HG02588 (cell line): ENCODE data around the gene GPR161.

ENCODE experiments used
- ATAC-seq: cut with Tn5 transposase; IDR thresholded peaks from one replicate; pipeline ENCODE4 v1.9.1; 2021; ENCODE audit warnings: mild to moderate bottlenecking, moderate library complexity; ENCODE audit not compliant: unreplicated experiment

GPR161 gene

GRCh38 chr1:168110896-168111545 lies 25.7 kb downstream of the GPR161 start:
- no peak for ATAC-seq

DNA sequence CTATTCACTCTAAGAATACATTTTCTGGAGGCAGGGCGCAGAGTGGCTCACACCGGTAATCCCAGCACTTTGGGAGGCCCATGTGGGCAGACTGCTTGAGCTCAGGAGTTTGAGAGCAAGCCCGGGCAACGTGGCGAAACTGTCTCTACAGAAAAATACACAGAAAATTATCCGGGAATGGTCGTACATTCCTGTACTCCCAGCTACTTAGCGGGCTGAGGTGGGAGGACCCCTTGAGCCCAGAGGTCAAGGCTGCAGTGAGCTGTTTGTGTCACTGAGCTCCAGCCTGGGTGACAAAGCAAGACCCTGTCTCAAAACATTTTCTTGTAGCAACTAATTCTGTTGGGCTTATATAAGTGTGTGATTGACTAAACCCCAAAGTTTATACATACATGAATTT lies 30.5 kb downstream of the GPR161 start:
- no peak for ATAC-seq

- no peak for ATAC-seq
Observed at GRCh38 chr1:168105846-168106245, 30.9 kb downstream of the GPR161 start.

DNA sequence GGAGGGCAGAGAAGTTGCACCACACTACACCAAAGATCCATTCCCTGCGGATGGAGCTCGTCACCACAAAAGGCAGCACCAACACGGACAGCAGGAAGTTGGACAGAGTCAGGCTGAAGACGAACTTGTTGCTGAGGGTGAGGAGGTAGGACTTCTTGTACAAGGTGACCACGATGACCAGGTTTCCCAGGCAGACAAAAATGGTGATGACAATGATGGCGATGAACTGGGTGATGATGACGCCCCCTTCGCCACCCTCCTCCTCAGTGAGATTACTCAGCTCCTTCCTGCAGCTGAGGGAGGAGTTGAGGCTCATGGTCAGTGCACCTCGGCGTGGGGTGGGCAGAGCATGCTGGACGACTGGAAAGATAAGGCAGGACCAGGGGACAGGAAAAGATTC lies 32.2 kb downstream of the GPR161 start:
- no peak for ATAC-seq

- ATAC-seq, result no peak
Observed at GRCh38 chr1:168102487-168102886, 34.2 kb downstream of the GPR161 start.

GRCh38 chr1:168101336-168101735 lies 35.4 kb downstream of the GPR161 start:
- ATAC-seq, result no peak

GRCh38 chr1:168100315-168101002 lies 36.3 kb downstream of the GPR161 start:
- no peak for ATAC-seq

DNA sequence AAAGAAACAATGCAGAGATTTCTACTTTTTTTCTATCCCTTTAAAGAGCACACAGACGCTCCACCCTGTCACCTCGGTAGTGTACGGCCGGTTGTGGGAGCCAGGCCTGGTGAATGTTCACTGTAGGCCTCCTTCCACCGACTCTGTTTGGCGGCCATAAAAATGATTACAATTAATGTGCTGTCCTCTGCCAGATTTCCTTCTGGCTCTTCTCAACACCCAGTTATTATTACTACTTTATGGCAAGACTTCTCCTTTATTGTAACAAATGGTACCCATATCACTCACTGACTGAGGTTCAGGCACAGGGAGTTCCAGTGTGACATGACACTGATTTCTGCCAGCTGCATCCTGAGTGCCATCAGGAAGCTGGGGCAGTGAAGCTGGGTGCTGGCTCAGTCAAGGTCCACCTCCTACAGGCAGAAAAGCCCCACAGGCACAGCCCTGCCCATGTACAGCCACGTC lies 37.4 kb downstream of the GPR161 start:
- no peak for ATAC-seq

DNA sequence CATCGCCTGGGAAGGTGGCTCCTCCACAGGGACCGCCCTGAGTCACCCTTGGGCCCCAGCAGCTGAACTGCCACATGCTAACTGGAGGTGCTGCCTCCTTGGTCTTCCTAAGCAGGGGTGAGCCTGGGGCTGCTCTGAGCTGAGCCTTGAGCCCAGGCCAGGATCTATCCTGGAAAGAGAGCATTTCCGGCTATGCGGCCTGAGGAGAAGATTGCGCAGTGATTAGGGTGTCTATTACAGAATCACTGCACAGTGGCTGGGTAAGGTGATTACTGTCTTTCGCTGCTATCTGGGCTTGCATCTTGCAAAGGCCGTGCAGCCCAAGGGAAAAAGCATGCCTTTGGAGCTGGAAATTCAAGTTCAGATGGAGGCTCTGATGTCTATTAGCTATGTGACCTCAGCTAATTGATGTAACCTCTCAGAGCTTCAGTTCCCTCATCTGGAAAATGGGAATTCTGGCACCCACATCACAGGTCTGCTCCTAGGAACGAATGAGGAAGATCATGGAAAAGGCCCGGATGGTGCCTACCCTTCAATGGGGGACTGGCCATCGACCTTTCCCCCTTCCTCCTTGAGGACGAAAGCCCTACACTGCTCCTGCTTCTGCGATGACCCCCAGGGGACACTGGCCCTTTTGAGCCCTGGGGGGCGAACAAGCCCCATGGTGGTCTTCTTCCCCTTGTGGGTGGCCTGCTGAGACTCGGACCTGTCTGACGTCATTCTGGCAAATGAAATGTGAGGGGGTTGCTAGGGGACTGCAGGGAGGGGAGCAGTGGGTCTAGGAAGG lies 38.0 kb downstream of the GPR161 start:
- ATAC-seq, result no peak

DNA sequence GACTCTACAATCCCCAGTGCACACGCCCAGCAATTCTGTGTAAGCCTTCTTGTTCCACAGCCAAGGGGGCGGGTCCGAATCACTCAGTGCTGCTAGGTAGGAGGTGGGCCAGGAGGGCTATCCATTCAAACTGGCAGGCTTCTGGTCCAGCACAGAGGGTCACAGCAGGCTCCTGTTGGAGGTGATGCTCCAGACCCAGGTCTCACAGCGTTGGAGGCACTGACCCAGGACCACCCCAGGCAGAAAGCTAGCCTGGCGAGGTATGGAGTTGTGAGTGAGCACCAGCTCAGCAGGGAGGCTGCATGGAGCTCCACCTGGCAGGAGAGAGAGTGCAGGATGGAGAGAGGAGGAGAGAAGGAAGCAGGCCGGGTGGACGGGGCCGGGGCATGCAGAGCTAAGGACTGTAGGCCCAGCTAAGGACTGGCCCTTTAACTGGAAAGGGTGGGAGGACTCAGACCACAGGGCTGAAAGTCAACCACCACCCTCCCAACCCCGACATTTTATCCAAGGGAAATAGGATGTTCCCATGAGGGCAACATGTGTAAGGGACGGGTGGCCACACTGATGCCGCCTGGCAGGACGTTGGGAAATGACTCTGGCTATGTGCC lies 38.7 kb downstream of the GPR161 start:
- ATAC-seq, result no peak

- ATAC-seq, result no peak
Observed at GRCh38 chr1:168096296-168097165, 40.2 kb downstream of the GPR161 start.

GRCh38 chr1:168095476-168095875 lies 41.3 kb downstream of the GPR161 start:
- no peak for ATAC-seq

- ATAC-seq, result no peak
Observed at GRCh38 chr1:168093616-168094015, 43.1 kb downstream of the GPR161 start.

GRCh38 chr1:168092566-168093355 lies 44.0 kb downstream of the GPR161 start:
- ATAC-seq, result no peak

DNA sequence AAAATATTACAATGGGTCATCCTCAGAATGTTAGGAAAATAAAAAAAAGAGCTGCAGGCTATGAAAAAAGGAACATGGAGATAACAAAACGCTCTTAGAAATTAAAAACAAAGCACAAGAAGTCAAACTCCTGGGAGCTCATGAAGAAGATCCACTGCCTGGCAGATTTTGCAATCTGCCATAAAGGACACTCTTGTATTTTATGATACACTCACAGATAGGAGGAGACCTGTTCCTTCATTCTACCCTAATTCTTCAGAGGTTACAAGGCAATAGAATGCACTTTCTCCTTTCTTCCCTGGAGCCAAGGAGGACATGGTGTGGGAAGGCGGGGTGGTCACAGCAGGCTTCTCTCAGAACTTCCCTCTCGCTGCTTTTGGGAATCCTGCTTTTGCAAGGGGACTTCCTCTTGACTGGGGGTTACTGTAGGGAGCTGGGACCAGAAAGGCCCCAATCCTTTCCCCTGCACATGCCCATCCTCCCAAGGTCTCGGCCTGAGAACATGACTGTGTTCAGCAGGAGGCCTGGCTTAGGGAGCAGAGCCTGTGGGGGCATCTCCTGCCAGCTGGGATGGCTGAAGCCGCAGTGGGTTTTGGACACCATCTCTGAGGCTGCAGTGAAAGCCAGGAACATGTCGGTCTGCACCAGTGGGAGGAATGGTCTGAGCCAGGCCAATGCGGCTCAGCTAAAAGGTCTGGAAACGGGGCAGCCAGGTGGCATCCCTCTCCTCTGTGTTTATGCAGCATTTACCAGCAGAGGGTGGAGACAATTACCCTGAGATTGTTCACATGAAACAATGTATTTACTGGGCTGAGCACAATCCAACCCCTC lies 44.8 kb downstream of the GPR161 start:
- no peak for ATAC-seq

DNA sequence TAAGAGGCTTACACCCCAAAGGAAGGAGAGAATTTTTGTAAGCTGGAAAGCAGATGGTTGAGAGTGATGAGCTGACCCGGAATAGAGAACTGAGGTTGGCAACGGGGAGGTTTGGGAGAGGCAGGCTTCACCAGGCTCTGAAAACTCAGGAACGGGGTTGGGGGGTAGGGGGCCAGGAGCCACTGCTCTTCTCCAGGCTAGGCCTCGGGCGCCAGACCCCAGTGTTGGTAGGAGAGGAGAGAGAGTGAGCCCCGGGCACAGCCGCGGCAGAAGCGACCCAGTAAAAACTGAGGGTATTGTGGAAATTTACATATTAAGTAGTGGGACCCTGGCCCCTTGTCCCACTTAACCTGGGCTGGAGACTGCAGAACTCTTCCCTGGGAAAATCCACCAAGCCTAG lies 45.7 kb downstream of the GPR161 start:
- ATAC-seq, result no peak

- no peak for ATAC-seq
Observed at GRCh38 chr1:168090395-168090794, 46.3 kb downstream of the GPR161 start.

DNA sequence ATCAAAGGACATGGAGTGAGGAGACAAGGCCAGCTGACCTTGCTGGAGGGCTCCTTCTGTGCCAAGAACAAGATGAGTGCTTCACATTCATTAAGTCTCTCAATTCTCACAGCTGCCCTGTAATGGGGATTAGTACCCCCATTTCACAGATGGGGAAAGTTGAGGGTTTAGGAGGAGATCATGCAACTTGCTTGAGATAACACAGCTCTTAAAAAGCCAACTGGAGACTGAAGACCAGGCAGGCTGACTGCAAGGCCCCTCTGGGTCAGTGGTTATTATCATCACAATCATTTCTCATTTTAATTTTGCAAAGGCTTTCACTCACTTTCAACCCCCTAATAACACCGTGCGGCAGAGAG lies 46.8 kb downstream of the GPR161 start:
- no peak for ATAC-seq
